H9 (cell line): ENCODE results near the gene PLEKHM3. TPM values are rescaled to one million over a fixed set of nuclear protein-coding genes. Genes with fewer than 3 reads are reported as not detected.

Experiments
- DNase-seq: peaks from one replicate; pipeline ENCODE4 v3.0.0-alpha.2; 2017
- H2AFZ ChIP-seq: one replicate; pipeline ENCODE4 v1.6.1; 2013; ENCODE audit warnings: mild to moderate bottlenecking, low read length, control low read depth, moderate library complexity
- H2AK5ac ChIP-seq: 2 replicates; pipeline ENCODE4 v1.6.1; 2013; ENCODE audit warnings: low read length, control low read depth, mixed read lengths; ENCODE audit not compliant: insufficient read length
- H2BK120ac ChIP-seq: one replicate; pipeline ENCODE4 v1.6.1; 2013; ENCODE audit warnings: low read depth, mild to moderate bottlenecking, low read length, control low read depth, inconsistent platforms; ENCODE audit not compliant: poor library complexity, severe bottlenecking
- H2BK12ac ChIP-seq: 2 replicates; pipeline ENCODE4 v1.6.1; 2013; ENCODE audit warnings: low read length, control low read depth, mixed read lengths, low read depth; ENCODE audit not compliant: insufficient read length
- H2BK15ac ChIP-seq: 2 replicates; pipeline ENCODE4 v1.6.1; 2013; ENCODE audit warnings: low read depth, low read length, control low read depth
- H2BK20ac ChIP-seq: one replicate; pipeline ENCODE4 v1.6.1; 2013; ENCODE audit warnings: low read depth, mild to moderate bottlenecking, low read length, control low read depth, inconsistent platforms; ENCODE audit not compliant: poor library complexity, severe bottlenecking
- H2BK5ac ChIP-seq: 2 replicates; pipeline ENCODE4 v1.6.1; 2013; ENCODE audit warnings: low read length, control low read depth, mixed read lengths; ENCODE audit not compliant: insufficient read length
- H3K14ac ChIP-seq: 2 replicates; pipeline ENCODE4 v1.6.1; 2013; ENCODE audit warnings: low read length, control low read depth; ENCODE audit not compliant: insufficient read depth
- H3K18ac ChIP-seq: 2 replicates; pipeline ENCODE4 v1.6.1; 2013; ENCODE audit warnings: low read depth, mild to moderate bottlenecking, mixed read lengths, low read length, control low read depth; ENCODE audit not compliant: insufficient read length
- H3K23ac ChIP-seq: 2 replicates; pipeline ENCODE4 v1.6.1; 2013; ENCODE audit warnings: low read length, control low read depth, mixed read lengths, low read depth; ENCODE audit not compliant: insufficient read length
- H3K23me2 ChIP-seq: 2 replicates; pipeline ENCODE4 v1.6.1; 2013; ENCODE audit warnings: low read depth, mild to moderate bottlenecking, mixed read lengths, low read length, control low read depth; ENCODE audit not compliant: insufficient read length, poor library complexity, severe bottlenecking
- H3K27ac ChIP-seq: 2 replicates; pipeline ENCODE4 v1.5.1; 2013; ENCODE audit warnings: low read length, control low read depth, mixed read lengths, low read depth; ENCODE audit not compliant: insufficient read length
- H3K27me3 ChIP-seq: 2 replicates; pipeline ENCODE4 v1.6.1; 2013; ENCODE audit warnings: low read length, control low read depth, inconsistent platforms; ENCODE audit not compliant: insufficient read depth
- H3K4ac ChIP-seq: 2 replicates; pipeline ENCODE4 v1.6.1; 2013; ENCODE audit warnings: low read depth, mild to moderate bottlenecking, control low read depth, inconsistent platforms, low read length, moderate library complexity
- H3K4me1 ChIP-seq: 2 replicates; pipeline ENCODE4 v1.6.1; 2013; ENCODE audit warnings: low read length, control low read depth, inconsistent platforms; ENCODE audit not compliant: insufficient read depth
- H3K4me2 ChIP-seq: 2 replicates; pipeline ENCODE4 v1.6.1; 2013; ENCODE audit warnings: low read length, control low read depth, mixed read lengths; ENCODE audit not compliant: insufficient read length, insufficient read depth
- H3K56ac ChIP-seq: 2 replicates; pipeline ENCODE4 v1.6.1; 2013; ENCODE audit warnings: low read depth, mild to moderate bottlenecking, mixed read lengths, low read length, control low read depth; ENCODE audit not compliant: insufficient read length
- H3K79me1 ChIP-seq: 2 replicates; pipeline ENCODE4 v1.6.1; 2013; ENCODE audit warnings: low read depth, mild to moderate bottlenecking, moderate library complexity, low read length, control low read depth, inconsistent platforms; ENCODE audit not compliant: insufficient read depth, poor library complexity, severe bottlenecking
- H3K79me2 ChIP-seq: 2 replicates; pipeline ENCODE4 v1.6.1; 2013; ENCODE audit warnings: low read length, control low read depth, inconsistent platforms; ENCODE audit not compliant: insufficient read depth
- H3K9ac ChIP-seq: 2 replicates; pipeline ENCODE4 v1.6.1; 2013; ENCODE audit warnings: low read length, control low read depth, mixed read lengths; ENCODE audit not compliant: insufficient read length; ENCODE audit errors: extremely low read depth
- H3K9me3 ChIP-seq: one replicate; pipeline ENCODE4 v1.6.1; 2013; ENCODE audit warnings: low read depth, low read length, inconsistent platforms; ENCODE audit not compliant: control insufficient read depth
- H3T11ph ChIP-seq: one replicate; pipeline ENCODE4 v1.6.1; 2013; ENCODE audit warnings: mild to moderate bottlenecking, low read length, control low read depth, inconsistent platforms
- H4K20me1 ChIP-seq: one replicate; pipeline ENCODE4 v1.6.1; 2013; ENCODE audit not compliant: control insufficient read depth, insufficient read length, insufficient read depth
- H4K5ac ChIP-seq: 2 replicates; pipeline ENCODE4 v1.6.1; 2013; ENCODE audit warnings: low read depth, mild to moderate bottlenecking, mixed read lengths, low read length, control low read depth; ENCODE audit not compliant: insufficient read length
- H4K8ac ChIP-seq: replicated peaks from 2 replicates; pipeline ENCODE4 v1.6.1; 2013; ENCODE audit warnings: low read length, control low read depth, mixed read lengths, low read depth; ENCODE audit not compliant: insufficient read length
- H4K91ac ChIP-seq: 2 replicates; pipeline ENCODE4 v1.6.1; 2013; ENCODE audit warnings: low read depth, mild to moderate bottlenecking, moderate library complexity, mixed read lengths, low read length, control low read depth; ENCODE audit not compliant: insufficient read length
- H3K27ac Mint-ChIP-seq, 3 experiments: 2 replicates in 2 of 3; 3 replicates in 1 of 3; pipeline ENCODE4 v1.8.0; 2020 to 2021; ENCODE audit warnings: mixed read lengths in 3 of 3, mild to moderate bottlenecking in 1 of 3, moderate library complexity in 1 of 3
- H3K27me3 Mint-ChIP-seq: 2 replicates; pipeline ENCODE4 v1.8.0; 2021; ENCODE audit warnings: low read depth, mild to moderate bottlenecking, moderate library complexity, mixed read lengths
- H3K36me3 Mint-ChIP-seq, 3 experiments: 2 replicates in 2 of 3; 3 replicates in 1 of 3; pipeline ENCODE4 v1.8.0; 2020 to 2021; ENCODE audit warnings: low read depth in 3 of 3, mixed read lengths in 3 of 3; ENCODE audit not compliant: insufficient read depth in 1 of 3
- H3K4me1 Mint-ChIP-seq, 2 experiments: 2 replicates each; pipeline ENCODE4 v1.8.0; 2020; ENCODE audit warnings: mixed read lengths in 2 of 2
- H3K4me3 Mint-ChIP-seq, 2 experiments: 2 replicates in 1 of 2; 3 replicates in 1 of 2; pipeline ENCODE4 v1.8.0; 2020 to 2021; ENCODE audit warnings: mild to moderate bottlenecking in 2 of 2, mixed read lengths in 2 of 2, moderate library complexity in 1 of 2
- H3K9me3 Mint-ChIP-seq, 2 experiments: 2 replicates in 1 of 2; 3 replicates in 1 of 2; pipeline ENCODE4 v1.8.0; 2020; ENCODE audit warnings: mild to moderate bottlenecking in 2 of 2, mixed read lengths in 2 of 2, moderate library complexity in 1 of 2
- CTCF ChIP-seq: fragments of 200-600 bp; sonication (generic); conservative IDR thresholded peaks from 3 replicates; pipeline ENCODE4 v1.8.0; 2021; ENCODE audit warnings: antibody characterized with exemption, mild to moderate bottlenecking
- WGBS: extraction: QIAGEN DNeasy Blood & Tissue Kit; methylation state at CpG from one replicate; pipeline ENCODE4 v1.1.7; 2013; ENCODE audit warnings: missing lambda C conversion rate, low lambda C conversion rate, mixed read lengths; ENCODE audit not compliant: insufficient read length; ENCODE audit errors: extremely low coverage; 5-methylcytosine and 5-hydroxymethylcytosine counted together
- total RNA-seq: library from RNA; stranded (reverse); gene quantifications from 2 replicates; pipeline ENCODE4 v1.2.1, GENCODE V29; 2021

Gene PLEKHM3
- total RNA-seq, 1 experiment from 2014 or later, result 7.5 TPM

DNA sequence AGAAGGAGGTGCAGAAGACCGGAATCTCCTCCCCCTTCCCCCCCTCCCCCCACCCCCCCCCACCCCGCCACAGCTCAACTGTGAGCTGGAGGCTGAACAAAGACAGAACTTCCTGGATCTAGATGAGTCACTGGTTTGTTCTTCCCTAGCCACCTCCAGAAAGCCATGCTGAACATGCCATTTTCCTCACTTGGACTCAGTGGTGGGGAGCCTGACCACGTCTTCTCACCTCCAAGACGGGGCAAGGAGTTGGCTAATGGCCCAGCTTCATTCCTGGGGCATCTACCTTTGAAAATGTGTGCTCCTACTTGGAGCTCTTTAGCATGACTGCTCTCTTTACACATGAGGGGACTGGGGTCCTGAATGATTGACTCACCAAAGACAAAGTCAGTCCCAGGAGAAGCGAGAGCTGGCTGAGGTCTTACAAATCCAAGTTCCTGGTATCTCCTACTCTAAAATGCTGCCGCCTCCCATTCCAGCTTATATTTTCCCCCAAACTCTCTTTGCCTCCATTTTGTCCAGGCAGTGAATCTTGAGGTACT lies 233.0 kb downstream of the PLEKHM3 start:
- H3T11ph ChIP-seq, result no peak overlapping the region
- H3K4ac ChIP-seq, result no peak overlapping the region; the same call in 1 of the 2 replicates
- no peaks in the 10 kb centered on the region for H3K79me2 ChIP-seq
- WGBS, result no CpG with 5 or more reads among the region's 6 CpGs
- no peak overlapping the region for H3K27ac ChIP-seq
- H4K5ac ChIP-seq, result peak overlapping the region; percentile 33
- H3K9me3 ChIP-seq, result no peaks in the 10 kb centered on the region
- peak overlapping the region in 1 of 3 experiments; percentile 96; a peak in 2 of 7 replicates for H3K27ac Mint-ChIP-seq
- H4K8ac ChIP-seq, result no peak overlapping the region
- TF ChIP-seq CTCF, result no peak
- no peak overlapping the region for H2BK20ac ChIP-seq
- H3K14ac ChIP-seq, result 0 out of 2 replicates have a peak overlapping the region, but pooled peaks have one; percentile 53
- H2BK120ac ChIP-seq, result no peak overlapping the region
- H3K9ac ChIP-seq, result no peak overlapping the region
- H4K20me1 ChIP-seq, result no peaks in the 10 kb centered on the region
- no peak overlapping the region for H3K56ac ChIP-seq
- no peak overlapping the region for H2AK5ac ChIP-seq
- no peaks in the 10 kb centered on the region for H3K79me1 ChIP-seq
- H2AFZ ChIP-seq, result peak overlapping the region; percentile 86
- H3K9me3 Mint-ChIP-seq, result no peaks in the 10 kb centered on the region
- peaks cover 28 to 33% of the 10 kb centered on the region in 2 experiments for H3K4me1 Mint-ChIP-seq
- H2BK15ac ChIP-seq, result no peak overlapping the region
- no peaks in the 10 kb centered on the region for H3K27me3 ChIP-seq
- 0 out of 5 replicates have a peak overlapping the region, but pooled peaks of 1 of the 2 experiments have one; percentile 18 for H3K4me3 Mint-ChIP-seq
- no peak overlapping the region for H2BK12ac ChIP-seq
- H3K18ac ChIP-seq, result peak overlapping the region; percentile 82
- no peak overlapping the region for H2BK5ac ChIP-seq
- peak; percentile 72 for DNase-seq
- peaks cover 3% of the 10 kb centered on the region; the same call in 1 of the 2 replicates for H3K4me1 ChIP-seq
- H3K27me3 Mint-ChIP-seq, result no peaks in the 10 kb centered on the region; the same call in 1 of the 2 replicates
- no peaks in the 10 kb centered on the region for H3K23me2 ChIP-seq
- no peak overlapping the region for H3K23ac ChIP-seq
- H3K36me3 Mint-ChIP-seq, result no peaks in the 10 kb centered on the region; a peak in 1 of 7 replicates
- no peak overlapping the region for H4K91ac ChIP-seq
- H3K4me2 ChIP-seq, result no peak overlapping the region
